ENCODE data around the gene ZFHX3.

The ZFHX3 gene

DNA sequence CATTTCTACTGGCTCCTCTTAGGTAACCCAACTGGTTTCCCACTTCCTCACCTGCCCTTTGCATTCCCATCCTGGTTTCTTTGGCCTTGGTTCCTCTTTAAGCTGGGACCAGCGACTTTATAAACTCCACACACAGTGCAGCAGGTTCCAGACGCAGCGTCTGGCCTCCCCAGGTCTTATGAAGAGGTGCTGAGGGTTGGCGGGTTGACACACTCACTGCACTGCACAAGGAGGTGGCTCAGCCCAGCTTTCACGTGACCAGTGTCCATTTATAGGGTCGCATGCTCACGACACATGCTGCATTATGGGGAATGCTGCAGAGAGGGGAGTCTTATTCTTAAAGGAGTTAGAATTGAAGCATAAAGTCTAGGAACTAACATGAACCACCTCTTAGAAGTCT lies 70.8 kb downstream of the ZFHX3 start:
- POLR2A ChIA-PET = no interaction called here
- CTCF ChIA-PET = interaction anchor here (0.6 kb wide), 1 partner anchor 24 kb away, joined by 3 read pairs; no protein-coding TSS in a partner anchor

DNA sequence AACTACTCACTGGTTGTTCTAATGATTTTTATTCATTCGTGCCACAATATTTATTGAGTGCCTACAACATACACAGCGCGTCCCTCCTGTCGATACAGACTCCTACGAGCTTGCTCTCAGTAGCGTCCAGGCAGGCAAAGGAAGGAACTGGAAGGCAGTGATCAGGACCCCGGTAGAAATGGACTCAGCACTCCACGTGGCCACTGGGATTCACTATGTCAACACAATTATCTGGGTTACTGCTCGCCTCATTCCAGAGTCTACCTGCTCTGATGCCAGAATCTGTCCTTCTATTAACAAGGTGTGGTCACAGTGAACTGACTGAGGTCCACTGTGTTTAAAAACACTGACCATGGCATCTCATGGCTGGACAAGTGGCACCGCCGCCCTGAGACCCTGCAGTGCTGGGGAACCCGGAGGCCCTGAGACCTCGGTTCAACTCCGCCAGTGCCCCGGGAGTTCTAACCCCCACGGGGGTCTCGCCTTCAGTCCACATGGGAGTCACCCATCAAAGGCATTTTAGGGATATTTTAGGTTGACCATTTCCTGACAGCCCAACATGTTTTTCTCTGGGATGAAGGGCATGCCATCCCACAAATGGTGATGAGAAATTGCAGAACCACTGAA lies 71.4 kb downstream of the ZFHX3 start:
- DNase-seq (ENCODE audit: extremely low spot score) = no peak
- CTCF ChIA-PET = interaction anchor here (0.6 kb wide), 1 partner anchor 24 kb away, joined by 3 read pairs; no protein-coding TSS in a partner anchor
- TF ChIP-seq NFRKB (IDR thresholded peaks at IDR 0.05) = no peak
- no peak for TF ChIP-seq BHLHE40 (IDR thresholded peaks at IDR 0.05; ENCODE audit: borderline replicate concordance)
- no peak for TF ChIP-seq ELF4 (IDR thresholded peaks at IDR 0.05)
- no peak for TF ChIP-seq TARDBP (IDR thresholded peaks at IDR 0.05)
- TF ChIP-seq CTBP1 (IDR thresholded peaks at IDR 0.05; ENCODE audit: borderline replicate concordance) = no peak
- TF ChIP-seq SUZ12 (IDR thresholded peaks at IDR 0.05) = no peak
- TF ChIP-seq FOXA1 (IDR thresholded peaks at IDR 0.05) = no peak
- POLR2A ChIA-PET = no interaction called here

More for the DNA sequence above, 70.8 kb downstream of the ZFHX3 start:
- TF ChIP-seq LEF1 (IDR thresholded peaks at IDR 0.05; ENCODE audit: borderline replicate concordance) (no peak), FOXM1 (IDR thresholded peaks at IDR 0.05; ENCODE audit: borderline replicate concordance) (no peak), L3MBTL2 (conservative IDR thresholded peaks at IDR 0.05) (no peak), ELF4 (IDR thresholded peaks at IDR 0.05) (no peak), ARNT (IDR thresholded peaks at IDR 0.05) (no peak), HDGF (IDR thresholded peaks at IDR 0.05; ENCODE audit: borderline replicate concordance) (no peak), ZNF384 (IDR thresholded peaks at IDR 0.05) (no peak), BHLHE40 (IDR thresholded peaks at IDR 0.05; ENCODE audit: borderline replicate concordance) (no peak), TARDBP (IDR thresholded peaks at IDR 0.05) (no peak), FOXK2 (IDR thresholded peaks at IDR 0.05) (no peak), SP1 (IDR thresholded peaks at IDR 0.05) (no peak), NFRKB (IDR thresholded peaks at IDR 0.05) (no peak), FOXA1 (IDR thresholded peaks at IDR 0.05) (no peak), SUZ12 (IDR thresholded peaks at IDR 0.05) (no peak), CTBP1 (IDR thresholded peaks at IDR 0.05; ENCODE audit: borderline replicate concordance) (no peak)
- TF ChIP-seq, protein P1, sequence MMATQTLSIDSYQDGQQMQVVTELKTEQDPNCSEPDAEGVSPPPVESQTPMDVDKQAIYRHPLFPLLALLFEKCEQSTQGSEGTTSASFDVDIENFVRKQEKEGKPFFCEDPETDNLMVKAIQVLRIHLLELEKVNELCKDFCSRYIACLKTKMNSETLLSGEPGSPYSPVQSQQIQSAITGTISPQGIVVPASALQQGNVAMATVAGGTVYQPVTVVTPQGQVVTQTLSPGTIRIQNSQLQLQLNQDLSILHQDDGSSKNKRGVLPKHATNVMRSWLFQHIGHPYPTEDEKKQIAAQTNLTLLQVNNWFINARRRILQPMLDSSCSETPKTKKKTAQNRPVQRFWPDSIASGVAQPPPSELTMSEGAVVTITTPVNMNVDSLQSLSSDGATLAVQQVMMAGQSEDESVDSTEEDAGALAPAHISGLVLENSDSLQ (IDR thresholded peaks at IDR 0.05) = no peak
- no peak for DNase-seq (ENCODE audit: extremely low spot score)

DNA sequence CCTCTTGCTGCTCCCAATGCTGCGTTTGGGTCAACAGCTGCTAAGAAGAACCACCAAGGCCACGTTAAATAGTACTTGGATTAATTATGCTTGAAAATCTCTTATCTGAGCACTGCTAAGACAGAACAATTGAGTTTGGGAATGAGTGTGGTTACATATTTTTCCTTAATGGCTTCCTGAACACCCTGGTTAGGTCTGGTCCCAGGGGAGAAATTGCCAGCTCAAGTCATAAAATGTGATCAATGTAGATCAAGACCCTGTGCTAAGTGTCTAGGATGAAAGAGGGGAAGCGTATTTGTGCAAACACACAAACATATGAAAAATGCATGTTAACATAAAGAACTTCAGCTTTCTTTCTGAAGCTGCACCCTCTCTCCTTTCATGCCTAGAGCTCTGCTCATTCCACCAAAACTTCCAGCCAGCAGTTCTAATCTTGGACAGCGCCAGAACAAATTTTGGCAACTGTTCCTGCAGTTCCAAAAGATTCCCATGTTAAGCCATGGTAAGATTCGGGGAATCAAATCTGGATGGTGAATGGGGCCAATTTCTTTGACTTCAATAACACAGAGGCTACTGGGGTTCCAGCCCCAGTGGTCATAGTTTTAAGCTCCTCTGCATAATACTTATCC lies 72.0 kb downstream of the ZFHX3 start:
- no peak for DNase-seq (ENCODE audit: extremely low spot score)
- POLR2A ChIA-PET = no interaction called here
- CTCF ChIA-PET = no interaction called here
- TF ChIP-seq CTBP1 (IDR thresholded peaks at IDR 0.05; ENCODE audit: borderline replicate concordance) (no peak), ARNT (IDR thresholded peaks at IDR 0.05) (no peak), BHLHE40 (IDR thresholded peaks at IDR 0.05; ENCODE audit: borderline replicate concordance) (no peak), LEF1 (IDR thresholded peaks at IDR 0.05; ENCODE audit: borderline replicate concordance) (no peak), NFRKB (IDR thresholded peaks at IDR 0.05) (no peak)

DNA sequence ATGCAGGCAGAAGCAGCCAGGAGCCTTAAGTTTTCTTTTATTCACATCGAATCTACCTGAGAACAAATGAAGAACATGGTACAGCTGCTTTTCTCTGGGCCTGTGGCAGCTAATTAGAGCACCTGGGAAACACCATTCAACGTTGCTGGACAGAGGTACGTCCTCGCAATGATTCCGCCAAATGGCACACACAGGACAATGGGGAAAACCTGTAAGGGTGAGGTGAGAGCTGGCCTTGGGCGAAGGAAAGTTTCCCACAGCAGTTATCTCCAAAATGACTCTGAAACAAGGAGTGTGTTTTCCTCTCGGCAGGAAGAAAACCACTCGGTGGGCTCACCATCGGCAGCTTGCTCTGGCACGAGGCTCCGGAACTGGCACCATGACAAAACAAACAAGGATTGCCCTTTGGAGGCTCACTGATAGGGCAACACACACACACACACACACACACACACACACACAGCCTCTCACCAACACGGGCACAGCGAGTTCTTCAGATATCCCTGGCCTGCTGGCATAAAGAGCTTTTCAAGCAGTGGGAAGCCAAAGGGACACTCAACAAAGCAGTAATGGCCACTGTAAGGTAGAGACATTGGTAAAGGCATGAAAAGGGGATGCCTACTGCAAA lies 73.7 kb downstream of the ZFHX3 start:
- ChIA-PET CTCF (interaction anchor here (1.4 kb wide), 1 partner anchor 142 kb away, joined by 3 read pairs; no protein-coding TSS in a partner anchor), POLR2A (no interaction called here)
- DNase-seq (ENCODE audit: extremely low spot score) = no peak
- TF ChIP-seq ARNT (IDR thresholded peaks at IDR 0.05) (no peak), ZNF384 (IDR thresholded peaks at IDR 0.05) (no peak), ELF4 (IDR thresholded peaks at IDR 0.05) (no peak), FOXK2 (IDR thresholded peaks at IDR 0.05) (no peak), L3MBTL2 (conservative IDR thresholded peaks at IDR 0.05) (no peak), SP1 (IDR thresholded peaks at IDR 0.05) (no peak), HDGF (IDR thresholded peaks at IDR 0.05; ENCODE audit: borderline replicate concordance) (no peak), NFRKB (IDR thresholded peaks at IDR 0.05) (no peak), FOXM1 (IDR thresholded peaks at IDR 0.05; ENCODE audit: borderline replicate concordance) (no peak), TARDBP (IDR thresholded peaks at IDR 0.05) (no peak), LEF1 (IDR thresholded peaks at IDR 0.05; ENCODE audit: borderline replicate concordance) (no peak), BHLHE40 (IDR thresholded peaks at IDR 0.05; ENCODE audit: borderline replicate concordance) (no peak), SUZ12 (IDR thresholded peaks at IDR 0.05) (no peak), FOXA1 (IDR thresholded peaks at IDR 0.05) (no peak), CTBP1 (IDR thresholded peaks at IDR 0.05; ENCODE audit: borderline replicate concordance) (no peak)

DNA sequence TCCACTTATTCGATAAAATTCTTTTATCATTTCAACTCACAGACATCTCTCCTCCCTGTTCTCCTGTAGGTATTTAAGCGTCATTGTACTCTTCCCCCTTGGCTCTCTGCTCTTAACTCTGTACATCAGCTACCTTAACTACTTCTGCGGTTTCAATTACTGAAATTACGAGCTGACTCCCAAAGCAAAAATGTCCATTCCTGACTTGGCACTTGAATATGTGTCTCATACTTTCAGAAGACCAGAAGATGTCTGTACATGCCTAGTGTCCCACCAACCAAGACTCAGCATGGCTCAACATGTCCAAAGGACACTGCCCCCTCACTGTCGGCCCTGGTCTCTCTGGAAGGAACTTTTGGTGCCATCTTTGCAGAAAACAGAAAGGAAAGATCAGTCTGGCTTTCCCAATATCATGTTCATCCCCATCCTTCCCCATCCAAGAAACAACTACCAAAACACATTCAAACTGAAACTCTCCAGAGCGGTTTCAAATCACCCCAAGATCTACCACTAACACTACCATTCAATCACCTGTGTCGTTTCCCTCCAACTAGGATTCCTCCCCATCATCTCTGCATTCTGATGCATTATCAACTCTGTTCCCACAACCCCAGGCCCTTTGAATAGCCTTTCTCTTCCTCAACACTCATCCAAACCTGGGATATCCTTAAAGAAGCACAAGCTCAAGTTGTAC lies 74.9 kb downstream of the ZFHX3 start:
- no peak for DNase-seq (ENCODE audit: extremely low spot score)
- no peak for TF ChIP-seq TARDBP (IDR thresholded peaks at IDR 0.05)
- no peak for TF ChIP-seq SUZ12 (IDR thresholded peaks at IDR 0.05)
- TF ChIP-seq ARNT (IDR thresholded peaks at IDR 0.05) = no peak
- no peak for TF ChIP-seq HDGF (IDR thresholded peaks at IDR 0.05; ENCODE audit: borderline replicate concordance)
- no peak for TF ChIP-seq BHLHE40 (IDR thresholded peaks at IDR 0.05; ENCODE audit: borderline replicate concordance)
- TF ChIP-seq, protein P1 (IDR thresholded peaks at IDR 0.05) = no peak
- TF ChIP-seq ZNF384 (IDR thresholded peaks at IDR 0.05) = no peak
- TF ChIP-seq FOXK2 (IDR thresholded peaks at IDR 0.05) = no peak
- TF ChIP-seq FOXA1 (IDR thresholded peaks at IDR 0.05) = no peak
- TF ChIP-seq L3MBTL2 (conservative IDR thresholded peaks at IDR 0.05) = no peak
- no peak for TF ChIP-seq NFRKB (IDR thresholded peaks at IDR 0.05)
- no peak for TF ChIP-seq ELF4 (IDR thresholded peaks at IDR 0.05)
- no peak for TF ChIP-seq FOXM1 (IDR thresholded peaks at IDR 0.05; ENCODE audit: borderline replicate concordance)
- no peak for TF ChIP-seq SP1 (IDR thresholded peaks at IDR 0.05)
- TF ChIP-seq LEF1 (IDR thresholded peaks at IDR 0.05; ENCODE audit: borderline replicate concordance) = no peak
- no peak for TF ChIP-seq CTBP1 (IDR thresholded peaks at IDR 0.05; ENCODE audit: borderline replicate concordance)
- POLR2A ChIA-PET = no interaction called here
- CTCF ChIA-PET = interaction anchor here (1.0 kb wide), 1 partner anchor 14 kb away, joined by 3 read pairs; no protein-coding TSS in a partner anchor
